Peyer's patch (tissue), 4 donors: ENCODE measurements around the gene LYPD6B.

Source experiments
- CTCF ChIP-seq, 6 experiments: fragments of 450-650 bp in 4 of 6; fragments of 200-600 bp in 2 of 6; sonication (generic) in 1 of 6; IDR thresholded peaks; one replicate each; pipeline ENCODE4 v1.5.1; 2017 to 2019; ENCODE audit warnings: antibody characterized with exemption in 6 of 6, mild to moderate bottlenecking in 3 of 6, moderate library complexity in 1 of 6
- POLR2A ChIP-seq, 2 donors: fragments of 450-650 bp; IDR thresholded peaks; one replicate each; pipeline ENCODE4 v1.5.1; 2017; ENCODE audit warnings: antibody characterized with exemption in 2 of 2, mild to moderate bottlenecking in 2 of 2, moderate library complexity in 2 of 2

GRCh38 chr2:149004836-149005235 lies 33.7 kb upstream of the LYPD6B start:
- TF ChIP-seq CTCF (IDR thresholded peaks at IDR 0.05) (no peak), POLR2A (IDR thresholded peaks at IDR 0.05) (no peak)
